ENCODE measurements around the gene LYPD5.

- no peak for TF ChIP-seq CTCF (IDR thresholded peaks at IDR 0.05)
- TF ChIP-seq POLR2AphosphoS5 (IDR thresholded peaks at IDR 0.05; ENCODE audit: low read depth, low read length), result no peak
- no peak for TF ChIP-seq SIN3A (IDR thresholded peaks at IDR 0.05; ENCODE audit: borderline replicate concordance, insufficient read depth, low read depth, low read length)
- TF ChIP-seq TCF7L2 (IDR thresholded peaks at IDR 0.05; ENCODE audit: low read depth, low read length), result no peak
Measured at GRCh38 chr19:43776286-43776685, 26.0 kb downstream of the LYPD5 start.
